Measurements from ENCODE around the gene GALNT17.
"Not testable (repeated sequence)": the region's sequence is repeated elsewhere in the genome, so short reads cannot be mapped to it uniquely, and the experiment has no call there.

GALNT17 gene

DNA sequence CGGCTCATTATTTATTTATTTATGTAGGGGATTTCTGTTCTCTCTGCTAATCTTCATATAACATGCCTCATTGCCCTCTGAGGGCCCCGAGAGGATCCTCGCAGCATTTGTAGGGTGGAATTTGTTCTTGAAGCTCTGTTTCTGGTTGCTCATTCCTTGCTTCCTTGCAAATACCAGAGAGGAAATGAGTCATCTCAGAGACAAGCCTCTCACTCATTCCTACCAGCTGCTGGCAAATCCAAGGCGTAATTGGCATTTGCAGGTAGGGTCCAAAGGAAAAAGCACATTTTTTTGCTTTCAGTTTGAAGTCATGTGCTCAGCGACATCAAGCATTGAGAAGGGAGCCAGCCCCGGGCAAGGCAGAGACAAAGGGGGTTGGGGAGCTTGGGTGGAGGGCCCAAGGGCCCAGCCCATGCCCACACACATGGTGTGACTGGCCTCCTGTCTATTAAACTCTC, 501.6 kb downstream of the GALNT17 start:
- H3K27me3 ChIP-seq: no peaks in the 10 kb centered on the region
- H3K36me3 ChIP-seq: no peaks in the 10 kb centered on the region
- no peak for TF ChIP-seq Cebpa-rat (IDR thresholded peaks at IDR 0.05)
- peak overlapping the region; percentile 63 to 84 (median 78) for H3K4me2 ChIP-seq
- no peaks in the 10 kb centered on the region for H3K9me3 ChIP-seq (replicated peaks in 1 of 11)
- H3K9ac ChIP-seq: peak overlapping the region in 2 of 11 experiments; percentile 11 to 36; a peak in 2 of 22 replicates
- H3K27ac ChIP-seq: peak overlapping the region in 5 of 11 experiments; percentile 7 to 47 (median 25); a peak in 5 of 22 replicates
- H4K20me1 ChIP-seq: no peaks in the 10 kb centered on the region
- H3K4me3 ChIP-seq: peak overlapping the region in 1 of 10 experiments; percentile 0; a peak in 1 of 20 replicates
- H3K4me1 ChIP-seq: peaks cover 12 to 47% (median 31%) of the 10 kb centered on the region in 10 experiments

GRCh38 chr7:71635849-71636248, 503.9 kb downstream of the GALNT17 start:
- not testable (repeated sequence) for H3K9ac ChIP-seq; H3K9me3 ChIP-seq (replicated peaks in 1 of 11); H4K20me1 ChIP-seq; H3K36me3 ChIP-seq; H3K27me3 ChIP-seq; H3K4me3 ChIP-seq
- Histone ChIP-seq H3K4me1 (peaks cover 12 to 47% (median 31%) of the 10 kb centered on the region in 10 experiments), H3K27ac (0 out of 22 replicates have a peak overlapping the region, but pooled peaks of 1 of the 11 experiments have one; percentile 22), H3K4me2 (peak overlapping the region in 5 of 11 experiments; percentile 44 to 67 (median 55); a peak in 7 of 22 replicates)

DNA sequence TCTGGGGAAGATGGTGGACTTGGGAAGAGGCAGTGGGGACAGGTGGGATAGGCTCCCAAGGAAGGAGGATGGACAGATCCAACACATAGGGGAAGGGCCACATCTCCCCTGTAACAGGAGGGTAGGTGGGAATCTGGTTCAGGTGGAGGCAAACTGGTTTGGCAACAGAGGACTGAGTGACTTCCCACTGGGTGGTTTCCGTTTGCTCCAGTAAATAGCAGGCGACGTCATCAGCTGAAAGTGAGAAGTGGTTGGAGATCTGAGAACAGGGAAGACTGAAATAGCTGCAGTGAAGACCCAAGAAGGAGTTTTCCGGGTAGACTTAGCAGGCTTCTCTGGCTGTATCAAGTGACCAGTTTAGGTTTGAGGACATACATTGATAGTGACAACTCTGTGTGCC, 504.4 kb downstream of the GALNT17 start:
- H3K27me3 ChIP-seq: no peaks in the 10 kb centered on the region
- no peak overlapping the region for H3K9ac ChIP-seq
- no peak for TF ChIP-seq Cebpa-rat (IDR thresholded peaks at IDR 0.05)
- H3K36me3 ChIP-seq: no peaks in the 10 kb centered on the region
- peak overlapping the region in 5 of 11 experiments; percentile 20 to 67 (median 55); a peak in 9 of 22 replicates for H3K4me2 ChIP-seq
- H4K20me1 ChIP-seq: no peaks in the 10 kb centered on the region
- no peak overlapping the region for H3K4me3 ChIP-seq
- no peak overlapping the region for H3K27ac ChIP-seq
- H3K9me3 ChIP-seq (replicated peaks in 1 of 11): no peaks in the 10 kb centered on the region
- H3K4me1 ChIP-seq: peaks cover 12 to 47% (median 31%) of the 10 kb centered on the region in 10 experiments

DNA sequence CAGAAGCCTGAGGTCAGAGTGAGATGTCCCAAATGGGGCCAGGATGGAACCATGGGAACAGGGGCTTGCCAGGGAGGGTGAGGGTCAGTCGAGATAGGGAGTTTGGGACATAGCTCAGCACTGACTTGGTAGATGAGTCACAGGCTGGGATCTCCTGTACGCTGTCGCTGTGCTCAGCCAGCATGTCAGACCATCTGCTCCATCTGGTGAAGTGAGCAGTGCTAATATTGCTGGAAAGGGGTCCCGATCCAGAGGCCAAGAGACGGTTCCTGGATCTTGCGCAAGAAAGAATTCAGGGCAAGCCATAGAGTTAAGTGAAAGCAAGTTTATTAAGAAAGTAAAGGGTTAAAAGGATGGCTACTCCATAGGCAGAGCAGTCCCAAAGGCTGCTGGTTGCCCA, 505.6 kb downstream of the GALNT17 start:
- H3K27ac ChIP-seq: no peak overlapping the region
- peaks cover 12 to 44% (median 28%) of the 10 kb centered on the region in 10 experiments for H3K4me1 ChIP-seq
- H3K9ac ChIP-seq: no peak overlapping the region
- no peaks in the 10 kb centered on the region for H3K9me3 ChIP-seq (replicated peaks in 1 of 11)
- no peaks in the 10 kb centered on the region for H3K27me3 ChIP-seq
- no peak overlapping the region for H3K4me3 ChIP-seq
- TF ChIP-seq Cebpa-rat (IDR thresholded peaks at IDR 0.05): no peak
- H3K36me3 ChIP-seq: no peaks in the 10 kb centered on the region
- H4K20me1 ChIP-seq: no peaks in the 10 kb centered on the region
- no peak overlapping the region for H3K4me2 ChIP-seq

- TF ChIP-seq Cebpa-rat (IDR thresholded peaks at IDR 0.05): no peak
- Histone ChIP-seq H3K36me3 (no peaks in the 10 kb centered on the region), H3K4me1 (peaks cover 10 to 39% (median 23%) of the 10 kb centered on the region in 10 experiments), H3K4me3 (no peak overlapping the region), H3K27me3 (no peaks in the 10 kb centered on the region), H3K4me2 (no peak overlapping the region), H3K27ac (no peak overlapping the region), H3K9ac (no peak overlapping the region), H3K9me3 (replicated peaks in 1 of 11) (no peaks in the 10 kb centered on the region), H4K20me1 (no peaks in the 10 kb centered on the region)
Observed at GRCh38 chr7:71638108-71638507, 506.2 kb downstream of the GALNT17 start.

- peaks cover under 1 to 9% (median 3%) of the 10 kb centered on the region in 11 experiments; a peak in 16 of 22 replicates for H3K9me3 ChIP-seq (replicated peaks in 1 of 11)
- no peaks in the 10 kb centered on the region for H4K20me1 ChIP-seq
- no peak overlapping the region for H3K4me2 ChIP-seq
- no peak overlapping the region for H3K27ac ChIP-seq
- H3K9ac ChIP-seq: no peak overlapping the region
- no peaks in the 10 kb centered on the region for H3K27me3 ChIP-seq
- no peak for TF ChIP-seq Cebpa-rat (IDR thresholded peaks at IDR 0.05)
- peaks cover 0 to 24% (median 12%) of the 10 kb centered on the region in 10 experiments; a peak in 12 of 20 replicates for H3K4me1 ChIP-seq
- H3K36me3 ChIP-seq: no peaks in the 10 kb centered on the region
- no peak overlapping the region for H3K4me3 ChIP-seq
Observed at GRCh38 chr7:71639382-71640085, 507.6 kb downstream of the GALNT17 start.

DNA sequence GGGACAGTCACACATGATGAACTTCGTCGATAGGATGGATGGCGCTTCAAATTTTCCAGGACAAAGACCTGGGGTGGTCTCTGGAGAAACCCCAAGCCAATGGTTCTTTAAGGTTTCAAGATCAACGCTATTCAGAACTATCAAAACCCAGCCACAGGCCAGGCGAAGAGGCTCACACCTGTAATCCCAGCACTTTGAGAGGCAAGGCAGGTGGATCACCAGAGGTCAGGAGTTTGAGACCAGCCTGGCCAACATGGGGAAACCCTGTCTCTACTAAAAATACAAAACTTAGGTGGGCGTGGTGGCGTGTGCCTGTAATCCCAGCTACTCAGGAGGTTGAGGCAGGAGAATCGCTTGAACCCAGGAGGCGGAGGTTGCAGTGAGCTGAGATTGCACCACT, 511.1 kb downstream of the GALNT17 start:
- not testable (repeated sequence) for H3K9ac ChIP-seq, H3K27me3 ChIP-seq, H3K4me2 ChIP-seq, H4K20me1 ChIP-seq, H3K36me3 ChIP-seq, H3K27ac ChIP-seq, H3K4me3 ChIP-seq, H3K4me1 ChIP-seq
- peaks cover 18 to 30% (median 22%) of the 10 kb centered on the region in 11 experiments for H3K9me3 ChIP-seq (replicated peaks in 1 of 11)

- Histone ChIP-seq H3K4me3 (no peak overlapping the region), H3K4me2 (no peak overlapping the region), H3K27me3 (no peaks in the 10 kb centered on the region), H3K4me1 (no peaks in the 10 kb centered on the region; a peak in 1 of 20 replicates), H3K36me3 (0 out of 22 replicates have a peak, but pooled peaks cover 0 to 5% (median 0%) of the 10 kb centered on the region in 11 experiments), H4K20me1 (no peaks in the 10 kb centered on the region), H3K27ac (no peak overlapping the region), H3K9ac (no peak overlapping the region), H3K9me3 (replicated peaks in 1 of 11) (peaks cover 33 to 52% (median 38%) of the 10 kb centered on the region in 11 experiments)
- TF ChIP-seq Cebpa-rat (IDR thresholded peaks at IDR 0.05): no peak
Observed at GRCh38 chr7:71645836-71646235, 513.9 kb downstream of the GALNT17 start.

DNA sequence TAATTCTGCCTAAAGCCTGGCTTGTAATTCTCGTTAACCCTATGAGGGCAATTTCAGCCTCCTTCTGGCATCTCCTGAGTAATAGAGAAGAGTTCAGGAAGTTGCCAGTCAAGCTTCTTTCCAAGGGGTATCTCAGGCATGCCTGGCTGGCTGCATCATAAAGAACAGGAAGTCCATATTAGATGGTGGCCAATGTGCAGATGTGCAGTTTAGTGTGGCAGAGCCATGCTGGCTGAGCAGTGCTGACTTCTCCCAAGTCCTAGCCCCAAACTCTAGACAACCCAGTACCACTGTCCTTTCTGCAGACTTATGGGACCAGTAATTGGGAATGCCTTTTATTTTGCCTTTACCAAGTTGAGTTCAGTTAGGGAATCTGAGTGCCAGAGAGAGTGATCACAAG, 517.9 kb downstream of the GALNT17 start:
- Histone ChIP-seq H3K9me3 (replicated peaks in 1 of 11) (peaks cover 28 to 45% (median 32%) of the 10 kb centered on the region in 11 experiments), H3K4me2 (no peak overlapping the region; a peak in 1 of 22 replicates), H3K4me1 (no peaks in the 10 kb centered on the region; a peak in 1 of 20 replicates), H4K20me1 (no peaks in the 10 kb centered on the region), H3K9ac (no peak overlapping the region), H3K27me3 (no peaks in the 10 kb centered on the region), H3K27ac (no peak overlapping the region), H3K4me3 (no peak overlapping the region), H3K36me3 (0 out of 22 replicates have a peak, but pooled peaks cover 0 to 4% (median 0%) of the 10 kb centered on the region in 11 experiments)
- no peak for TF ChIP-seq Cebpa-rat (IDR thresholded peaks at IDR 0.05)

Measured in BLaER1 treated with 17β-estradiol and CSF1 and Interleukin-3, amounts not matched to agents 10 nM and 100 nM (cell line).